Psoas muscle (tissue), 8 donors: ENCODE measurements around the gene SPATA31C2. TPM values are rescaled to one million over a fixed set of nuclear protein-coding genes. Genes with fewer than 3 reads are reported as not detected.

Source experiments
- ATAC-seq, 4 donors: fragments of 200-7000 bp; cut with Tn5 transposase; one replicate each; pipeline ENCODE4 v1.9.1; 2020; ENCODE audit warnings: moderate library complexity in 3 of 4, mild to moderate bottlenecking in 2 of 4
- DNase-seq, 2 donors: peaks; one replicate each; pipeline ENCODE4 v3.0.0-alpha.2; 2020
- H3K27ac ChIP-seq: fragments of 200-600 bp; one replicate; pipeline ENCODE4 v1.8.0; 2022
- H3K27me3 ChIP-seq, 3 donors: fragments of 200-600 bp in 1 of 3; one replicate each; pipeline versions ENCODE4 v1.6.1 to v1.8.0; 2013 to 2022; ENCODE audit warnings: low read length in 2 of 3, mild to moderate bottlenecking in 2 of 3, moderate library complexity in 1 of 3; ENCODE audit not compliant: insufficient read depth in 3 of 3
- H3K36me3 ChIP-seq, 2 donors: fragments of 200-600 bp in 1 of 2; one replicate each; pipeline versions ENCODE4 v1.6.1 to v1.8.0; 2013 to 2022; ENCODE audit warnings: low read depth in 1 of 2, mild to moderate bottlenecking in 1 of 2, moderate library complexity in 1 of 2; ENCODE audit not compliant: insufficient read depth in 1 of 2
- H3K4me1 ChIP-seq: fragments of 200-600 bp; one replicate; pipeline ENCODE4 v1.8.0; 2022
- H3K4me3 ChIP-seq: fragments of 200-600 bp; one replicate; pipeline ENCODE4 v1.8.0; 2022; ENCODE audit warnings: mild to moderate bottlenecking
- H3K9me3 ChIP-seq: fragments of 200-600 bp; one replicate; pipeline ENCODE4 v1.8.0; 2022
- CTCF ChIP-seq: fragments of 200-600 bp; IDR thresholded peaks from one replicate; pipeline ENCODE4 v1.8.0; 2022; ENCODE audit warnings: antibody characterized with exemption
- WGBS, 3 donors: extraction: QIAGEN DNeasy Blood & Tissue Kit; methylation state at CpG; one replicate each; pipeline versions ENCODE4 v1.1.6 to v1.1.7; 2013; 5-methylcytosine and 5-hydroxymethylcytosine counted together
- intact Hi-C, 2 donors: fragments of 100-400 bp; cut with DNase I; formaldehyde crosslinking; loops; one replicate each; pipeline versions ENCODE4 v1.11.0 to v1.14.2; 2022
- polyA plus RNA-seq, 3 donors: library from polyadenylated mRNA; stranded (reverse); fragments of 200-250 nt; gene quantifications; one replicate each; pipeline ENCODE4 v1.2.3, GENCODE V29; 2013
- total RNA-seq, 4 donors: library from RNA; stranded (reverse); fragmentation: NEBNext Ultra II Directional in 2 of 4; extraction: Animal tissue kit (Norgen Biotek cat#: 25700) in 2 of 4; gene quantifications; one replicate each; pipeline versions ENCODE4 v1.2.1 to v1.2.4, GENCODE V29; 2021 to 2023
- donor health status: healthy with polysubstance abuse.
- donor health status: DM: no; HTN: no; CAD: no; lungs with moderate emphysema.
- donor health status: Bipolar disorder and iron deficiency.
- donor health status: healthy.
- donor health status: DM: yes; HTN: yes; CAD: no.
- donor health status: DM: no; HTN: no; CAD: no.
- donor health status: DM: no; HTN: no; CAD: no.
- donor health status: DM: yes; HTN: yes; CAD: no.

SPATA31C2 gene
- total and polyA plus RNA-seq, 7 donors, result not detected

GRCh38 chr9:88108779-88109178 lies 29.5 kb downstream of the SPATA31C2 start:
- TF ChIP-seq CTCF, result no peak
- Histone ChIP-seq H3K27ac (no peak overlapping the region), H3K4me1 (no peaks in the 10 kb centered on the region), H3K36me3 (no peaks in the 10 kb centered on the region), H3K9me3 (no peaks in the 10 kb centered on the region), H3K27me3 (peaks cover 0 to 3% (median 1%) of the 10 kb centered on the region in 3 donors), H3K4me3 (no peak overlapping the region)
- 78 to 81% (median 80%) methylated on average over 4 of the region's 4 CpGs for WGBS, 3 donors
- DNase-seq, result no peak
- intact Hi-C loops, result no loop called here
- ATAC-seq, result no peak

- Histone ChIP-seq H3K27ac (no peak overlapping the region), H3K36me3 (no peaks in the 10 kb centered on the region), H3K4me1 (no peaks in the 10 kb centered on the region), H3K4me3 (no peak overlapping the region), H3K27me3 (peaks cover 0 to 3% (median 1%) of the 10 kb centered on the region in 3 donors), H3K9me3 (no peaks in the 10 kb centered on the region)
- ATAC-seq (no peak), DNase-seq (no peak)
- TF ChIP-seq CTCF, result peak; percentile 22
- intact Hi-C loops, result no loop called here
- WGBS, 3 donors, result 19 to 23% (median 21%) methylated on average over 4 of the region's 4 CpGs
Observed at GRCh38 chr9:88106492-88106891, 31.8 kb downstream of the SPATA31C2 start.

- Histone ChIP-seq H3K27ac (no peak overlapping the region), H3K27me3 (no peaks in the 10 kb centered on the region), H3K36me3 (no peaks in the 10 kb centered on the region), H3K4me3 (no peak overlapping the region), H3K9me3 (no peaks in the 10 kb centered on the region), H3K4me1 (no peaks in the 10 kb centered on the region)
- WGBS, 3 donors, result 18 to 29% (median 24%) methylated on average over 10 of the region's 10 CpGs
- ATAC-seq (peak in 2 of 4 donors; percentile 35 to 51), DNase-seq (no peak)
- TF ChIP-seq CTCF, result no peak
- intact Hi-C loops, result no loop called here
Observed at GRCh38 chr9:88092797-88093331, 45.4 kb downstream of the SPATA31C2 start.

GRCh38 chr9:88090151-88090581 lies 48.1 kb downstream of the SPATA31C2 start:
- H3K27ac ChIP-seq, result no peak overlapping the region
- intact Hi-C loops, result no loop called here
- 54 to 70% (median 65%) methylated on average over 4 of the region's 4 CpGs for WGBS, 3 donors
- no peak for DNase-seq
- no peak for ATAC-seq
- no peaks in the 10 kb centered on the region for H3K4me1 ChIP-seq
- no peaks in the 10 kb centered on the region for H3K27me3 ChIP-seq
- no peaks in the 10 kb centered on the region for H3K9me3 ChIP-seq
- no peak for TF ChIP-seq CTCF
- no peaks in the 10 kb centered on the region for H3K36me3 ChIP-seq
- no peak overlapping the region for H3K4me3 ChIP-seq

GRCh38 chr9:88087906-88088305 lies 50.4 kb downstream of the SPATA31C2 start:
- no peak for TF ChIP-seq CTCF
- intact Hi-C loops, result no loop called here
- WGBS, 3 donors, result 73 to 87% (median 77%) methylated on average over 6 of the region's 6 CpGs
- H3K4me3 ChIP-seq, result no peak overlapping the region
- H3K27me3 ChIP-seq, result no peaks in the 10 kb centered on the region
- H3K27ac ChIP-seq, result no peak overlapping the region
- H3K9me3 ChIP-seq, result no peaks in the 10 kb centered on the region
- no peaks in the 10 kb centered on the region for H3K36me3 ChIP-seq
- DNase-seq (no peak), ATAC-seq (no peak)
- H3K4me1 ChIP-seq, result no peaks in the 10 kb centered on the region
